Peyer's patch (tissue), 4 donors: ENCODE data around the gene CIPC. TPM values are rescaled to one million over a fixed set of nuclear protein-coding genes. Genes with fewer than 3 reads are reported as not detected.
A peak's percentile ranks its signal among the peaks of the same experiment; 100 is the strongest.

ENCODE experiments used
- DNase-seq, 3 donors: peaks; one replicate each; pipeline ENCODE4 v3.0.0-alpha.2; 2017 to 2019
- H3K27ac ChIP-seq, 4 donors: fragments of 200-600 bp; sonication (generic); one replicate each; pipeline ENCODE4 v1.5.1; 2016 to 2019
- H3K27me3 ChIP-seq, 2 donors: fragments of 200-600 bp; sonication (generic); one replicate each; pipeline ENCODE4 v1.5.1; 2019
- H3K36me3 ChIP-seq, 3 donors: fragments of 200-600 bp; sonication (generic); one replicate each; pipeline ENCODE4 v1.5.1; 2016 to 2019
- H3K4me1 ChIP-seq, 4 donors: fragments of 200-600 bp; sonication (generic); one replicate each; pipeline ENCODE4 v1.5.1; 2016 to 2019
- H3K4me3 ChIP-seq, 4 donors: fragments of 200-600 bp; sonication (generic); 1 replicate in 3 of 4; 2 replicates in 1 of 4; pipeline ENCODE4 v1.5.1; 2016 to 2019; ENCODE audit warnings: mild to moderate bottlenecking in 1 of 4
- H3K9me3 ChIP-seq, 4 donors: fragments of 200-600 bp; sonication (generic); one replicate each; pipeline ENCODE4 v1.5.1; 2016 to 2019; ENCODE audit warnings: mild to moderate bottlenecking in 1 of 4
- CTCF ChIP-seq, 6 experiments: fragments of 450-650 bp in 4 of 6; fragments of 200-600 bp in 2 of 6; sonication (generic) in 1 of 6; IDR thresholded peaks; one replicate each; pipeline ENCODE4 v1.5.1; 2017 to 2019; ENCODE audit warnings: antibody characterized with exemption in 6 of 6, mild to moderate bottlenecking in 3 of 6, moderate library complexity in 1 of 6
- POLR2A ChIP-seq, 2 donors: fragments of 450-650 bp; IDR thresholded peaks; one replicate each; pipeline ENCODE4 v1.5.1; 2017; ENCODE audit warnings: antibody characterized with exemption in 2 of 2, mild to moderate bottlenecking in 2 of 2, moderate library complexity in 2 of 2
- total RNA-seq, 4 donors: library from RNA; depleted of rRNA; stranded (reverse); fragments of >200 nt; gene quantifications; one replicate each; pipeline ENCODE4 v1.1.0, GENCODE V29; 2016

CIPC gene
- total RNA-seq, 4 donors from 2014 or later = 22.3 to 66.7 (median 52.1) TPM

GRCh38 chr14:77091518-77091917 is 6.5 kb upstream of the CIPC start:
- TF ChIP-seq POLR2A (IDR thresholded peaks at IDR 0.05) (no peak), CTCF (IDR thresholded peaks at IDR 0.05) (no peak)
- H3K4me1 ChIP-seq = peaks cover 0 to 6% (median 0%) of the 10 kb centered on the region in 4 donors
- no peaks in the 10 kb centered on the region for H3K27me3 ChIP-seq
- no peak for DNase-seq
- H3K4me3 ChIP-seq = no peak overlapping the region
- H3K27ac ChIP-seq = no peak overlapping the region
- no peaks in the 10 kb centered on the region for H3K36me3 ChIP-seq
- peaks cover 0 to 14% (median 2%) of the 10 kb centered on the region in 4 donors for H3K9me3 ChIP-seq

GRCh38 chr14:77092676-77093075 is 5.4 kb upstream of the CIPC start:
- TF ChIP-seq POLR2A (IDR thresholded peaks at IDR 0.05) = no peak
- no peak for TF ChIP-seq CTCF (IDR thresholded peaks at IDR 0.05)
- Histone ChIP-seq H3K27ac (no peak overlapping the region), H3K36me3 (no peaks in the 10 kb centered on the region), H3K27me3 (no peaks in the 10 kb centered on the region), H3K4me3 (no peak overlapping the region), H3K4me1 (peaks cover 0 to 16% (median 3%) of the 10 kb centered on the region in 4 donors), H3K9me3 (peaks cover 0 to 14% (median 2%) of the 10 kb centered on the region in 4 donors)
- no peak for DNase-seq

GRCh38 chr14:77094672-77095284 is 3.3 kb upstream of the CIPC start:
- Histone ChIP-seq H3K36me3 (no peaks in the 10 kb centered on the region), H3K27me3 (no peaks in the 10 kb centered on the region), H3K27ac (no peak overlapping the region), H3K4me1 (peaks cover 0 to 23% (median 9%) of the 10 kb centered on the region in 4 donors), H3K9me3 (peaks cover 0 to 14% (median 2%) of the 10 kb centered on the region in 4 donors), H3K4me3 (no peak overlapping the region)
- DNase-seq = peak; percentile 74 to 92 (median 80)
- TF ChIP-seq POLR2A (IDR thresholded peaks at IDR 0.05) = no peak
- TF ChIP-seq CTCF (IDR thresholded peaks at IDR 0.05) = peak in 5 of 6 experiments; percentile 72 to 83 (median 77)

- TF ChIP-seq CTCF (IDR thresholded peaks at IDR 0.05) (no peak), POLR2A (IDR thresholded peaks at IDR 0.05) (no peak)
- DNase-seq = no peak
These were observed 905 bp upstream of the CIPC start for GRCh38 chr14:77097006-77097699.

GRCh38 chr14:77098529-77099353 is 683 bp downstream of the CIPC start:
- peaks cover 0 to 40% (median 20%) of the 10 kb centered on the region in 4 donors for H3K4me1 ChIP-seq
- no peaks in the 10 kb centered on the region for H3K9me3 ChIP-seq
- peak; percentile 32 to 68 (median 62) for DNase-seq
- TF ChIP-seq CTCF (IDR thresholded peaks at IDR 0.05) (no peak), POLR2A (IDR thresholded peaks at IDR 0.05) (no peak)
- H3K36me3 ChIP-seq = no peaks in the 10 kb centered on the region
- no peaks in the 10 kb centered on the region for H3K27me3 ChIP-seq
- peak overlapping the region; percentile 64 to 87 (median 74) for H3K4me3 ChIP-seq
- H3K27ac ChIP-seq = peak overlapping the region; percentile 87 to 100 (median 92)

More at GRCh38 chr14:77097006-77097699, 905 bp upstream of the CIPC start:
- Histone ChIP-seq H3K36me3 (no peaks in the 10 kb centered on the region), H3K4me1 (peaks cover 0 to 40% (median 20%) of the 10 kb centered on the region in 4 donors), H3K9me3 (no peaks in the 10 kb centered on the region), H3K27ac (peak overlapping the region; percentile 88 to 100 (median 97)), H3K4me3 (peak overlapping the region; percentile 68 to 87 (median 74)), H3K27me3 (no peaks in the 10 kb centered on the region)
